HG02884 (cell line): ENCODE results near the gene EYA4.
"Not testable (repeated sequence)": the region's sequence is repeated elsewhere in the genome, so short reads cannot be mapped to it uniquely, and the experiment has no call there.

Source experiments
- ATAC-seq: cut with Tn5 transposase; IDR thresholded peaks from one replicate; pipeline ENCODE4 v1.9.1; 2021; ENCODE audit warnings: mild to moderate bottlenecking, moderate library complexity; ENCODE audit not compliant: unreplicated experiment

The EYA4 gene

GRCh38 chr6:133393891-133394290, 152.7 kb downstream of the EYA4 start:
- ATAC-seq: no peak

DNA sequence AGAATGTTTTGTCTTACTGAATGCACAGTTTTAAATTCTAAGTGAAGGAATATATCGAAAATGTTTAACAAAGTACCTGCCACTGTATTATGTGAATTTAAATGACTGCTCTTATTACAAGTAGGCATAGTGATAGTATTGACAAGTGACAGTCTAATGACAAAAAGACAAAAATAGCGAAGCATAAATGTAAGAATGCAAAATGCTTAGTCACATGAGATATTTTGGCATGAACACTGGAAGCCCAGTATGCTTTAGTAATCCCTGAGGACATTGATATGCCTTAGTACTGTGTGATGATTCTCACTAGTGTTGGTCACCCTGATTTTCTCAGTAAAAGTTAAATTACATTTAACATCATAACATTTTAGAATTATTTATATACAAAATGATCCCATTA, 153.5 kb downstream of the EYA4 start:
- ATAC-seq: no peak

GRCh38 chr6:133396233-133396983, 155.3 kb downstream of the EYA4 start:
- no peak for ATAC-seq

- no peak for ATAC-seq
These were observed 155.8 kb downstream of the EYA4 start for GRCh38 chr6:133396984-133397348.

- ATAC-seq: not testable (repeated sequence)
These were observed 156.4 kb downstream of the EYA4 start for GRCh38 chr6:133397601-133398000.

DNA sequence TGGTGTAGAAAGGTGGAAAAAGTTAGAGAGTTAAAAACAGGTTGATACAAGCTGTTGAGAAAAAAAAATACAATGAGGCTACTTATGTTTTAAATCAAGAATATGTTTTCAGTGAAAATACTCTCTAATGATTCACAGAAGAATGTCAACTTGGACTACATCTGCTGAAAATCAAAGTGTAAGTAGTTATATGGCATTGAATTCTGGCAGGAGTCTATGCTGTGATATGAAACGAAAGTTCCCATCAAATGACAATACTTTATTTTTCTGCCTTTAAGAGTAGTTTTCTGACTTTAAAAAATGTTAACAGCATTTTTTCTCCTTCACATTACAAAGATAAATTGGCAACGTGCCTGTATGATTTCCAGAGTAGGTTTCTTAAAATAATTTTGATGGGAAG, 158.3 kb downstream of the EYA4 start:
- ATAC-seq: no peak

DNA sequence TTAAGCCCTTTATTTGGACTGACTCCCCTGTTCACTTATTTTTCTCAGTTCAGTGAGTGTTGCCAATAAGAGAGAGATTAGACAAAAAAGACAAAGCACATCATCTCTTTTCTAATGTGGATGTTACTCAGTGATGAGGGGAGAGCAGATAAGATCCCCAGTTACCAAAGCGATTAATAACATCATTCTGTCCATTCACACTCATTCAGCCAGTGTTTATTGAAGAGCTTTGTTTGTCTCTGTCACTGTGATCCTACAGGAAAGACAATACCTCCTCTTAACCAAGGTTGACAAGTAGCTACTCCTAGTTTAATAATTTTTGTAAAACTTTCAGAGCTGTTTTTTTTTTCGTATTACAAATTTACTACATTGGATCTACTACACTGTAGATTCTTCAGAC, 163.0 kb downstream of the EYA4 start:
- ATAC-seq: no peak

GRCh38 chr6:133404728-133405127, 163.6 kb downstream of the EYA4 start:
- no peak for ATAC-seq

- no peak for ATAC-seq
These were observed 166.4 kb downstream of the EYA4 start for GRCh38 chr6:133407320-133408100.

DNA sequence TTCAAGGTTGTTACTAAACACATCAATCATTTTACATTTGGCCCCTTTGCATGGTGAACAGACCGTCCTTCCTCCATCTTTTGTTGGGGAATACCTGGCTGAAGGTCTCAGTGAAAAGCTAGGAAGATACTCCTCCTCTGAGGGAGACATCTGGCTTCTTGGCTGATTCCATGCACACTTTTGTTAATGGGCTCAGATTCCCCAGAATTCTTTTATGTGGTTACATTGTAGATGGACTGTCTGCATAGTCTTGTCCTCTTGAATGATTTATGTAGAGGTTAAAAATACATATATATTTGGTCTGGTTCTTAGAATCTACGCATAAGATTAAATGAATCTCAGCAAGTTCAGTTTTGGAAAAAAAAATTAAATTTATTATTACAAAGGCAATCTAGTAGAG, 167.0 kb downstream of the EYA4 start:
- ATAC-seq: no peak

GRCh38 chr6:133408543-133408942, 167.4 kb downstream of the EYA4 start:
- no peak for ATAC-seq

DNA sequence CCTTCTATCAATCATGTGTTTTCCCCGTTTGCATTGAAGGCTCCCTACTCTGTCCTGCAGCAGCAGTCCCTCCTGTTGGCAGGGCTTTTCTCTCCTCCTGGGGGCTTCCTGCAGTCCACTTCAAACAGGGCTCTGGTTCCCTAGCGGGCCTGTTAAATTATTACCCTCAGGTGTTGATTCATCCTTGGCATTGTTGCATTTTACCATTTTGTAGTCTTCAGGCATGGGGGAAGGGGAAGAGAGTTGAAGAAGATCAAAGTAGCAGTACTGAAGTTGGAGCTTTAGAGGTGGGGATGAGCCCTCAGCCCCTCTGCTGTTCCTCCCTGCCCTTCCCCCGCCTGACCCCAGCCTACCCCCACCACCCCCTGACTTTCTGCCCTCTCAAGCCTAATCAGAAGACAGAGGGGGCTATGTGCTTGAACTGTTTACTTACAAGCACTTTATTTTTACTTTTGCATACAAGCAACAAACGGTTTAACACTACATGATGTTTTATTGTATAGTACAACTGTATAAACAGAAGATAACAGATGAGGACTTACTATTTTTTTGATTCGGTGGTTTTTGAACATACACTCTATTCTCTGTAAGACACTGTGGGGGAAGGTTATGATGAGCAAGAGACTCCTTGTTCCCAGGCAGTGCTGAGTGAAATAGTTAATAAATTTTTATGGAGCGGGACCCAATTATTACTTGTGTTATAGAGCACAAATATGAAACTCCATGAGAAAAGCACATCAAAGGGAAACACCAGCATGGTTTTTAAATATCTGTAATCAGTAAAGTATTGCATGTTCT, 169.7 kb downstream of the EYA4 start:
- no peak for ATAC-seq

DNA sequence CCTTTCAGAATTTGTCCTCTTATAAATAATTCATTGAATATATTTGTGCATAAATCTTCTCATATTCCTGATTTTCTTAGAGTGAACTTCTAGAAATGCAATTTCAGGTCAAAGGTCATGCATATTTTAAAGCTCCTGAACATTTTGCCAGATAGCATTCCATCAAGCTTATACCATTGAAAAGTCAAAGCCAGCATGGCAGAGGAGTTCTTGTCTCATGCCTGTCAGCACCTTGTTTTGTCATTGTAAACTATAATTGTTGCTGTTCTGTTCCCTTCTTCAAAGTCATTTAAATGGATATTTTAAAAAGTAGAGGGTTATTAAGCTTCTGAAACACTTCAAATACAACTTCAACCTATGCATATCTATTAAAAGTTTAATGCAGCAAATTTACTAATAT, 170.6 kb downstream of the EYA4 start:
- ATAC-seq: no peak

DNA sequence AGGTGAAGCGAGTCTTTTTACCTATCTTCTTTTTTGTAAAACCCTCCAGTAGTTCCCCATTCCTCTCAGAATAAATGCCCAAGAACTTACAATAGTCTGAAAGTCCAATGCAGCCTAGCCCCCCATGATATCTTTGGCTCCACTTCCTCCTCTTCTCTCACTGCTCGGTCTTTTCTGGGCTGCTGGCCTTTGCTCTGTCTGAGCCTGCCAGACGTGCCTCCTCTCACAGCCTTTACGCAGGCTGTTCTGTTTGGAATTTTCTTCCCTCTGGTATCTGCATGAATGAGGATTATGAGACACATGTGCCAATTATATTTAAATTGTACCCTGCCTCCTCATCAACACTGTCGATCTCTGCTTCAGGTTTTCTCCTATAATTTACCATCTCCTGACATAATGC, 174.1 kb downstream of the EYA4 start:
- ATAC-seq: no peak

DNA sequence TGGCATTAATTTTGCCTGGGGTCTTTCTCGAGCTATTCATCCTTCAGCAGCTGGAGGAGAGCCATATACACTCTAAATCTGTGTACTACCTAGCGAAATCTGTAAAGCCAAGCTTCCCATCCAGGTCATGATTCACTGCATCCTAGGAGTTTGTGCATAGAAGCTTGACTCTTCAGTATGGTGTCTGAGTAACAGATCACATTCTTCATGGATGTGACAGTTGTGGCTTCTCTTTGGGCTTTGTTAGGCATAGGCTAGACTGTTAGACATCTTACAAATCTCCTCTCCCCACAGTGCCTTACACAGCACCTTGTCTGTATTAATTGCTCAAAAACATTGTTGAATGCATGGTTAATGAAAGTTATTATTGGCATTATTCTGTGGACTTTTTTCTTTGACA, 177.0 kb downstream of the EYA4 start:
- no peak for ATAC-seq

GRCh38 chr6:133423242-133423641, 182.1 kb downstream of the EYA4 start:
- ATAC-seq: no peak

DNA sequence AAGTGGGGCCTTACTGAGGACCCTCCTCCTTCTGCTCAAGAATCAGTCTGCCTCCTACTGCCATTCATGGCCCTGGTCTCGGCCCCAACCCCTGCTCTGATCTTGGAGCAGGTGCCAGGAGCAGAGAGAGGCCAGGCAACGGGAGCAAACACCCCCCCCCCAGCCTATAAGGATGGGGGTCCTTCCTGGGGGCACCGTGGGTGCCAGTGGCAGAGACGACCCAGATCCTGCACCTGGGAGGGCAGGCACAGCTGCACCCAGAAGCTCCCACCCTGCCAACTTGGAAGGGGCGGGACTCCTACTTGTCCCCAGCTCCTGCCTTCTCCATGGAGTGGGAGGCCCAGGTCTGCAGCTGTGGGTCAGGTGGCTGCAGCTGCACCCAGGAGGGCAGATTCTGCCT, 183.2 kb downstream of the EYA4 start:
- no peak for ATAC-seq

- ATAC-seq: no peak
These were observed 184.9 kb downstream of the EYA4 start for GRCh38 chr6:133426038-133426437.

GRCh38 chr6:133428295-133428694, 187.1 kb downstream of the EYA4 start:
- no peak for ATAC-seq

- ATAC-seq: no peak
These were observed 189.4 kb downstream of the EYA4 start for GRCh38 chr6:133430530-133430929.

GRCh38 chr6:133431031-133431430, 189.9 kb downstream of the EYA4 start:
- no peak for ATAC-seq
